DOHH2 (cell line): ENCODE measurements around the gene ZBTB16.

Source experiments
- H3F3A ChIP-seq: fragments of 200-600 bp; sonication (generic), shearing (Covaris generic); 2 replicates; pipeline ENCODE4 v1.6.0; 2016; ENCODE audit warnings: antibody characterized with exemption, mild to moderate bottlenecking; ENCODE audit not compliant: control insufficient read depth, insufficient read depth
- H3K27ac ChIP-seq: fragments of 200-600 bp; sonication (generic); 2 replicates; pipeline ENCODE4 v1.5.1; 2014; ENCODE audit warnings: low read depth, mild to moderate bottlenecking, low read length, moderate library complexity
- H3K27me3 ChIP-seq: fragments of 200-600 bp; sonication (generic); 2 replicates; pipeline ENCODE4 v1.6.1; 2014; ENCODE audit warnings: mild to moderate bottlenecking, low read length, mixed read lengths; ENCODE audit not compliant: control insufficient read depth
- H3K36me3 ChIP-seq: fragments of 200-600 bp; sonication (generic); 2 replicates; pipeline ENCODE4 v1.6.1; 2014; ENCODE audit warnings: mild to moderate bottlenecking, low read length, moderate library complexity, mixed read lengths; ENCODE audit not compliant: control insufficient read depth
- H3K4me1 ChIP-seq: fragments of 200-600 bp; sonication (generic); 2 replicates; pipeline ENCODE4 v1.6.1; 2014; ENCODE audit warnings: mild to moderate bottlenecking, low read length, mixed read lengths; ENCODE audit not compliant: control insufficient read depth
- H3K4me2 ChIP-seq: fragments of 200-600 bp; sonication (generic); 2 replicates; pipeline ENCODE4 v1.6.0; 2014; ENCODE audit warnings: mild to moderate bottlenecking, low read length, moderate library complexity
- H3K4me3 ChIP-seq: fragments of 200-600 bp; sonication (generic); 2 replicates; pipeline ENCODE4 v1.5.1; 2014; ENCODE audit warnings: mild to moderate bottlenecking, low read length, mixed read lengths
- H3K79me2 ChIP-seq: fragments of 200-600 bp; sonication (generic); 2 replicates; pipeline ENCODE4 v1.6.1; 2014; ENCODE audit warnings: mild to moderate bottlenecking, low read length, mixed read lengths; ENCODE audit not compliant: control insufficient read depth
- H3K9me2 ChIP-seq: fragments of 200-600 bp; sonication (generic); replicated peaks from 2 replicates; pipeline ENCODE4 v1.6.1; 2014; ENCODE audit warnings: mild to moderate bottlenecking, low read length, mixed read lengths; ENCODE audit not compliant: control insufficient read depth
- H3K9me3 ChIP-seq: fragments of 200-600 bp; sonication (generic); 2 replicates; pipeline ENCODE4 v1.6.1; 2014; ENCODE audit warnings: antibody characterized with exemption, low read length, mixed read lengths; ENCODE audit not compliant: control insufficient read depth, insufficient read depth
- H4K20me1 ChIP-seq: fragments of 200-600 bp; sonication (generic); 2 replicates; pipeline ENCODE4 v1.6.0; 2014; ENCODE audit warnings: low read depth, mild to moderate bottlenecking, antibody characterized with exemption, low read length, moderate library complexity; ENCODE audit not compliant: control insufficient read depth, insufficient read depth
- CTCF ChIP-seq: fragments of 200-600 bp; sonication (generic); IDR thresholded peaks from one replicate; pipeline ENCODE4 v1.5.1; 2014; ENCODE audit warnings: antibody characterized with exemption, mild to moderate bottlenecking, low read depth, low read length; ENCODE audit not compliant: poor library complexity, severe bottlenecking
- EZH2phosphoT487 ChIP-seq: fragments of 200-600 bp; sonication (generic); IDR thresholded peaks from 2 replicates; pipeline ENCODE4 v1.6.1; 2017; ENCODE audit warnings: borderline replicate concordance, mild to moderate bottlenecking, antibody characterized with exemption, low read length, moderate library complexity, mixed read lengths

Gene ZBTB16

GRCh38 chr11:114058026-114058706, 1.3 kb upstream of the ZBTB16 start:
- no peak overlapping the region for H3K4me2 ChIP-seq
- no peak overlapping the region for H3K4me3 ChIP-seq

GRCh38 chr11:114058871-114059277, 637 bp upstream of the ZBTB16 start:
- Histone ChIP-seq H3K4me3 (no peak overlapping the region), H3K27me3 (peaks cover 54% of the 10 kb centered on the region), H3K79me2 (no peaks in the 10 kb centered on the region), H3K36me3 (no peaks in the 10 kb centered on the region), H3K9me3 (no peaks in the 10 kb centered on the region), H3F3A (no peaks in the 10 kb centered on the region), H3K4me2 (no peak overlapping the region), H3K4me1 (no peaks in the 10 kb centered on the region), H3K9me2 (no peaks in the 10 kb centered on the region), H3K27ac (no peak overlapping the region), H4K20me1 (no peaks in the 10 kb centered on the region)
- TF ChIP-seq CTCF, result no peak
- no peak for TF ChIP-seq EZH2phosphoT487

More at GRCh38 chr11:114058026-114058706, 1.3 kb upstream of the ZBTB16 start:
- no peaks in the 10 kb centered on the region for H3K9me2 ChIP-seq
- H3K4me1 ChIP-seq, result no peaks in the 10 kb centered on the region
- no peaks in the 10 kb centered on the region for H3K79me2 ChIP-seq
- no peaks in the 10 kb centered on the region for H4K20me1 ChIP-seq
- no peaks in the 10 kb centered on the region for H3K9me3 ChIP-seq
- H3F3A ChIP-seq, result no peaks in the 10 kb centered on the region
- no peak overlapping the region for H3K27ac ChIP-seq
- no peaks in the 10 kb centered on the region for H3K36me3 ChIP-seq
- no peak for TF ChIP-seq EZH2phosphoT487
- no peak for TF ChIP-seq CTCF
- H3K27me3 ChIP-seq, result peaks cover 54% of the 10 kb centered on the region

GRCh38 chr11:114059984-114060391, 477 bp downstream of the ZBTB16 start:
- Histone ChIP-seq H3K4me1 (no peaks in the 10 kb centered on the region), H3K4me2 (no peak overlapping the region), H3K4me3 (no peak overlapping the region), H3K27me3 (peaks cover 54% of the 10 kb centered on the region), H3K36me3 (no peaks in the 10 kb centered on the region), H3K9me3 (no peaks in the 10 kb centered on the region), H4K20me1 (no peaks in the 10 kb centered on the region), H3K79me2 (no peaks in the 10 kb centered on the region), H3K9me2 (no peaks in the 10 kb centered on the region), H3F3A (no peaks in the 10 kb centered on the region), H3K27ac (no peak overlapping the region)
- no peak for TF ChIP-seq CTCF
- TF ChIP-seq EZH2phosphoT487, result no peak
